Brain microvascular endothelial cell (primary cell): ENCODE measurements around the gene OR10R2.
A peak's percentile ranks its signal among the peaks of the same experiment; 100 is the strongest.

ENCODE experiments used
- DNase-seq: peaks from one replicate; pipeline ENCODE4 v3.0.0-alpha.2; 2020
- H3K27ac ChIP-seq: fragments of 250-450 bp; sonication (Bioruptor Pico); 2 replicates; pipeline ENCODE4 v1.5.1; 2020; ENCODE audit warnings: mild to moderate bottlenecking, moderate library complexity
- H3K27me3 ChIP-seq: fragments of 250-450 bp; sonication (Bioruptor Pico); replicated peaks from 2 replicates; pipeline ENCODE4 v1.5.1; 2020; ENCODE audit warnings: mild to moderate bottlenecking
- H3K36me3 ChIP-seq: fragments of 250-450 bp; sonication (Bioruptor Pico); replicated peaks from 2 replicates; pipeline ENCODE4 v1.5.1; 2020; ENCODE audit warnings: mild to moderate bottlenecking
- H3K4me3 ChIP-seq: 2 replicates; pipeline ENCODE4 v1.5.1; 2011; ENCODE audit warnings: low read depth, mild to moderate bottlenecking, control low read depth, low read length, moderate library complexity
- in situ Hi-C: cut with HindIII; loops from 2 replicates; pipeline ENCODE4 v1.10.0; 2017; ENCODE audit warnings: low sequenced_read_pairs, low pct_ligation_motif_present
- TF ChIP-seq, protein P1 (sequence below): IDR thresholded peaks from 2 replicates; pipeline ENCODE4 v1.5.1; 2011; ENCODE audit warnings: low read depth, mild to moderate bottlenecking, moderate library complexity, low read length, control low read depth, inconsistent platforms; ENCODE audit errors: missing control alignments

OR10R2 gene

DNA sequence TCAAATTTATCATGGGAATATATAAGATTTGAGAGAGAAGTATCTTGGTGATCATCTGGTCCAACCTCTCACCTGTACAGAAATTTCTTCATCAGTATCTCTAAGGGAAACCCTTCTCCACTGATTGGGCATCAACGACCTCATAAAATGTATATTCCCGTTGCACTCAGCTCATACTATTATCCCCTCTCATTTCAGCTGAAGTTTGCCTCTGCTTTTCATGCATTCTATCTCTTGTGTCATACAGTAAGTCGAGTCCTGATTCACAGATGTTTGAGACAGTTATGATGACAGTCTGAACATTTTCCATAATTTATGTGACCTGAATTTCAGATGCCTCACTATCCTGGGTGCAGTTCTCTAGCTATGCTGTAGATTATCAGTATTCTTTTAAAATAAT is 21.0 kb downstream of the OR10R2 start:
- in situ Hi-C loops: no loop called here
- Histone ChIP-seq H3K36me3 (no peaks in the 10 kb centered on the region), H3K27ac (no peak overlapping the region)

DNA sequence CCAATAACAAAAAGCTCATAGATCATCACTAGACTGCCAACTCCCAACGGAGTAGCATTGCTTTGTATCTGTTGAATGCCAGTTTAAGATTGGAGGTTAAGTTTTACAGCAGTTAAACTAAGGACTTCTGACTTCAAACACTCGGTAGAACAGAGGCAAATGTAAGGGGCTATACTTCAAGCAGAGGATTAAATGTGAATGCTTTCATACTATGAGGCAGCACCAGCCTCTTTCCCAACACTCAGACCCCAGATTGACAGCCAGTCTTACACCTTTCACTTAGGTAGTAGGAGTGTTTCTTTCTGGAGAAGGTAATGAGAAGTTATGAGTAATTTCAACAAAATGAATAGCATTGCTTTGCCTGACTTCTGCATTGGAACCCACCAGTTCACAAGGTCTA is 22.8 kb downstream of the OR10R2 start:
- no peaks in the 10 kb centered on the region for H3K27me3 ChIP-seq
- TF ChIP-seq, protein P1, sequence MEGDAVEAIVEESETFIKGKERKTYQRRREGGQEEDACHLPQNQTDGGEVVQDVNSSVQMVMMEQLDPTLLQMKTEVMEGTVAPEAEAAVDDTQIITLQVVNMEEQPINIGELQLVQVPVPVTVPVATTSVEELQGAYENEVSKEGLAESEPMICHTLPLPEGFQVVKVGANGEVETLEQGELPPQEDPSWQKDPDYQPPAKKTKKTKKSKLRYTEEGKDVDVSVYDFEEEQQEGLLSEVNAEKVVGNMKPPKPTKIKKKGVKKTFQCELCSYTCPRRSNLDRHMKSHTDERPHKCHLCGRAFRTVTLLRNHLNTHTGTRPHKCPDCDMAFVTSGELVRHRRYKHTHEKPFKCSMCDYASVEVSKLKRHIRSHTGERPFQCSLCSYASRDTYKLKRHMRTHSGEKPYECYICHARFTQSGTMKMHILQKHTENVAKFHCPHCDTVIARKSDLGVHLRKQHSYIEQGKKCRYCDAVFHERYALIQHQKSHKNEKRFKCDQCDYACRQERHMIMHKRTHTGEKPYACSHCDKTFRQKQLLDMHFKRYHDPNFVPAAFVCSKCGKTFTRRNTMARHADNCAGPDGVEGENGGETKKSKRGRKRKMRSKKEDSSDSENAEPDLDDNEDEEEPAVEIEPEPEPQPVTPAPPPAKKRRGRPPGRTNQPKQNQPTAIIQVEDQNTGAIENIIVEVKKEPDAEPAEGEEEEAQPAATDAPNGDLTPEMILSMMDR: no peak
- in situ Hi-C loops: no loop called here
- H3K4me3 ChIP-seq: no peak overlapping the region
- no peaks in the 10 kb centered on the region for H3K36me3 ChIP-seq
- no peak for DNase-seq
- no peak overlapping the region for H3K27ac ChIP-seq

More for the DNA sequence above, 21.0 kb downstream of the OR10R2 start:
- H3K4me3 ChIP-seq: no peak overlapping the region
- no peaks in the 10 kb centered on the region for H3K27me3 ChIP-seq
- TF ChIP-seq, protein P1: no peak
- no peak for DNase-seq

DNA sequence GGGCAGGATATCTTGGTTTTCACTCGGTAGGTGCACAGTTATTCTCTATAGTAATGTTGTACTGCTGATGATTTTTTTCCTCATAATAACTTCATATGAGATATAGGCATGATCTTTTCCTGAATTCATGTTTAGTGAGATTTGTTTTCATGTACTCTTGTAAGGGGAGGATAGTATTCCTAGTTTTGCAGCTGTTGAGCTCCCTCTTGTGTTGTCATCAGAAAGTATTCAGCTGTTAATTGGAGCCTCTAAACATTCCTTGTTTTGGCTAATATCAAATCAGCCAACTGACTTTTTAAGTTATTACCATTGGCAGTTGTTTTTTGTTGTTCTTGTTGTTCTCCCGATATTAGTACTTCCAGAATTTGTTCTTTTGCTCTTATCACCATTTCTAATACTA is 24.4 kb downstream of the OR10R2 start:
- Histone ChIP-seq H3K27ac (no peak overlapping the region), H3K36me3 (no peaks in the 10 kb centered on the region), H3K4me3 (no peak overlapping the region), H3K27me3 (no peaks in the 10 kb centered on the region)
- DNase-seq: no peak
- TF ChIP-seq, protein P1: no peak
- in situ Hi-C loops: no loop called here

DNA sequence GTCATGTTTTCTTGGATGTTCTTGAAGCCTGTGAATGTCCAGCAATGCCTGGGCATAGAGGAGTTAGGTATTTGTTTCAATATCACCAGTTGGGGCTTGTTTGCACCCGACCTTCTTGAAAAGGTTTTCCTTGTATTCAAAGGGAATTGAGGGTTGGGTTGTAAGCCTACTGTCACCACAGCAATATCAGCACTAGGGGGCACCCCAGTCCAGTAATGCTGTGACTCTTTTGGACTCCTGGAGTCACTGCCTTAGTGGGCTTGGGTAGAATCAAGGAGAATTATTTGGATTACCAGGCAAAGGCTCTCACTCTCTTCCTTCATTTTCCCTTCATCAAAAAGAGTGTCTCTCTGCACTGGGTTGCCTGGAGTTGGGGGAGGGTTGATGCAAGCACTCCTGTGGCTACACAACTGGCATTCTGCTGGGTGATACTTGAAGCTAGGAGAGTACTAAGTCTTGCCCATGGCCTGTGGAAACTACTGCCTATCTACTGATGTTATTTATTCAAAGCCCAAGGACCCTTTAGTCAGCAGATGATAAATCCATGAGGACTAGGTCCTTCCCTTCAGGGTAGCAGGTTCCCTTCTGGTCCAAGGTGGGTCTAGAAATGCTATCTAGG is 34.5 kb downstream of the OR10R2 start:
- no peak overlapping the region for H3K4me3 ChIP-seq
- no peaks in the 10 kb centered on the region for H3K36me3 ChIP-seq
- H3K27me3 ChIP-seq: no peaks in the 10 kb centered on the region
- H3K27ac ChIP-seq: no peak overlapping the region
- in situ Hi-C loops: no loop called here
- peak; percentile 21 for DNase-seq
- TF ChIP-seq, protein P1: no peak

DNA sequence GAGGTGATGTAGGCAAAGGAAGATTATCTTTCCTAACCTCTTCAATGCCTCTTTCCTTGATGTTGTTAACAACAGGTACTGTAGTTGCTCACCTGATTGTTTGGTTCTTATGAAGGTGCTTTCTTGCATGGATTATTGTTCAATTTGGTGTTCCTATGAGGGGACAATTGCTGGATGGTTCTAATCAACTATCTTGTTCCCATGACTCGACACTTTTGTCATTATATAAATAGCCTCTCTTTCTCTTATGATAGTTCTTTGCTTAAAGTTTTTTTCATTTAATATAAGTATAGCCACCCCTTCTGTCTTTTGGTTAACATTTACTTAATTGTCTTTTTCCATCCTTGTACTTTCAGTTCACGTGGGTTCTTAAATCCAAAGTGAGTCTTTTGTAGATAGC is 35.5 kb downstream of the OR10R2 start:
- no peak overlapping the region for H3K4me3 ChIP-seq
- in situ Hi-C loops: no loop called here
- no peaks in the 10 kb centered on the region for H3K36me3 ChIP-seq
- DNase-seq: no peak
- no peaks in the 10 kb centered on the region for H3K27me3 ChIP-seq
- TF ChIP-seq, protein P1: no peak
- no peak overlapping the region for H3K27ac ChIP-seq

DNA sequence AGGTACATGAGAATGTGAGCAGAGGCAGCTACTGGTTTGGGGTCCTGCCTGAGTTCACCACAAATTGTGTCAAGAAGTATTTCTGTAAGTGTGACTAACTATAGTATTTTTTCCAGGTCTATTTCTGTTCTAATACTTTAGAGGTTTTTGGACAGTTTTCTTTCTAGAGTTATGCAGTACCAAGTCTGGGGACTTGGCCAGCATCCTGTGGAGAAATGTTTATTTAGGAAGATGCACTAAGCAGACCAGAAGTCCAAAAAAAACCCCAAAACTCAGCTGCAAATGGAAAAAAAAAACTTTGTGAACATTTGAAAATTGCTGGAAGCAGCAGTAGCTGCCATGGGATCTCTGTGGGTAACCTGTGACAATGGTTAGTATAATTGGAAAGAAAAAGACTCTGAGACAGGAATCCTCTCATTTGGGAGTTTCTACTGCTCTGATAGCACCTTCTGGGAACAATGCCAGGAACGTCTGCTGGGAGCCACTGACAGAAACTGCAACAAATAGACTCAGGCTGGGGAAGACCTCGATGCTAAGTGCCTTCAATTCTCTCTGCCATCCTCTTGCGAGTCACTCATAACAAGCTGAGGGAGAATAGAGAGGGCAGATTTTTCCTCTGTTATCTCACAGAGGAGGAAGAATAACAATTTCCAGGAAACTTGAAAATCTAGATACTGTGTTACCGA is 37.6 kb downstream of the OR10R2 start:
- in situ Hi-C loops: no loop called here
- no peak overlapping the region for H3K27ac ChIP-seq
- no peak for DNase-seq
- no peaks in the 10 kb centered on the region for H3K36me3 ChIP-seq
- H3K27me3 ChIP-seq: no peaks in the 10 kb centered on the region
- TF ChIP-seq, protein P1: no peak
- no peak overlapping the region for H3K4me3 ChIP-seq
